HEK293 (cell line): ENCODE results near the gene ZNF326.
A peak's percentile ranks its signal among the peaks of the same experiment; 100 is the strongest.

Experiments
- CTCF ChIA-PET: fragments of 350-600 bp; formaldehyde crosslinking; extraction: SDS; loops from one replicate; lab custom pipeline; 2021; ENCODE audit warnings: antibody characterized with exemption; lab: Yijun Ruan, JAX
- POLR2A ChIA-PET: fragments of 300-600 bp; formaldehyde crosslinking; extraction: SDS; loops from one replicate; lab custom pipeline; 2020; ENCODE audit warnings: antibody characterized with exemption, inconsistent platforms; lab: Yijun Ruan, JAX
- H3K27ac ChIP-seq: fragments of 200-500 bp; sonication (Bioruptor generic); 2 replicates; pipeline ENCODE4 v1.5.1; 2014; ENCODE audit warnings: low read depth, low read length, control low read depth, inconsistent platforms; ENCODE audit errors: extremely low read depth
- H3K36me3 ChIP-seq, 2 experiments: fragments of 200-500 bp in 1 of 2; sonication (Bioruptor generic) in 1 of 2; 1 replicate in 1 of 2; 2 replicates in 1 of 2; pipeline ENCODE4 v1.5.1; 2014 to 2017; ENCODE audit warnings: inconsistent platforms in 2 of 2, low read length in 2 of 2; ENCODE audit not compliant: control insufficient read depth in 2 of 2, insufficient read depth in 1 of 2
- H3K4me1 ChIP-seq: fragments of 200-500 bp; sonication (Bioruptor generic); 2 replicates; pipeline ENCODE4 v1.5.1; 2014; ENCODE audit warnings: mild to moderate bottlenecking, low read length, inconsistent platforms; ENCODE audit not compliant: control insufficient read depth, insufficient read depth
- H3K4me3 ChIP-seq: 2 replicates; pipeline ENCODE4 v1.5.1; 2011; ENCODE audit warnings: low read depth, mild to moderate bottlenecking, control low read depth, low read length, moderate library complexity
- H3K9me3 ChIP-seq: fragments of 200-500 bp; sonication (Bioruptor generic); 2 replicates; pipeline ENCODE4 v1.5.1; 2014; ENCODE audit warnings: low read depth, low read length, inconsistent platforms; ENCODE audit not compliant: control insufficient read depth, insufficient read depth
- EGR2 ChIP-seq: fragments of 450-650 bp; formaldehyde crosslinking; IDR thresholded peaks from 2 replicates; pipeline ENCODE4 v1.5.1; 2016; ENCODE audit warnings: low read depth, missing biosample characterization, missing genetic modification characterization
- FEZF1 ChIP-seq: fragments of 450-650 bp; formaldehyde crosslinking; IDR thresholded peaks from 2 replicates; pipeline ENCODE4 v1.5.1; 2016; ENCODE audit warnings: missing biosample characterization, missing genetic modification characterization
- GLIS2 ChIP-seq: fragments of 450-650 bp; formaldehyde crosslinking; IDR thresholded peaks from 2 replicates; pipeline ENCODE4 v1.5.1; 2016; ENCODE audit warnings: missing biosample characterization, missing genetic modification characterization
- IKZF3 ChIP-seq: fragments of 450-650 bp; IDR thresholded peaks from 2 replicates; pipeline ENCODE4 v1.5.0; 2018; ENCODE audit warnings: missing biosample characterization, mild to moderate bottlenecking, missing genetic modification characterization, moderate library complexity
- KLF1 ChIP-seq: fragments of 450-650 bp; formaldehyde crosslinking; IDR thresholded peaks from 2 replicates; pipeline ENCODE4 v1.5.1; 2016; ENCODE audit warnings: missing biosample characterization, missing genetic modification characterization
- KLF16 ChIP-seq: fragments of 450-650 bp; formaldehyde crosslinking; IDR thresholded peaks from 2 replicates; pipeline ENCODE4 v1.5.1; 2017; ENCODE audit warnings: missing biosample characterization, missing genetic modification characterization
- MEIS1 ChIP-seq: sonication (generic); formaldehyde crosslinking; IDR thresholded peaks from 2 replicates; pipeline ENCODE4 v1.8.1; 2022; ENCODE audit warnings: missing genetic modification reagents, mild to moderate bottlenecking, borderline replicate concordance
- MYNN ChIP-seq: fragments of 450-650 bp; formaldehyde crosslinking; IDR thresholded peaks from 2 replicates; pipeline ENCODE4 v1.5.1; 2016; ENCODE audit warnings: missing biosample characterization, missing genetic modification characterization, borderline replicate concordance
- PRDM1 ChIP-seq: fragments of 450-650 bp; formaldehyde crosslinking; IDR thresholded peaks from 2 replicates; pipeline ENCODE4; 2016; ENCODE audit warnings: missing biosample characterization, missing genetic modification characterization
- SCRT2 ChIP-seq: fragments of 450-650 bp; formaldehyde crosslinking; IDR thresholded peaks from 2 replicates; pipeline ENCODE4 v1.5.1; 2016; ENCODE audit warnings: missing biosample characterization, missing genetic modification characterization
- TCF7L2 ChIP-seq: IDR thresholded peaks from 2 replicates; pipeline ENCODE4 v1.6.1; 2011; ENCODE audit warnings: low read depth, mild to moderate bottlenecking, inconsistent platforms, low read length, moderate library complexity, borderline replicate concordance
- WT1 ChIP-seq: fragments of 450-650 bp; formaldehyde crosslinking; IDR thresholded peaks from 2 replicates; pipeline ENCODE4 v1.5.1; 2016; ENCODE audit warnings: missing biosample characterization, missing genetic modification characterization
- ZBTB11 ChIP-seq: fragments of 450-650 bp; formaldehyde crosslinking; conservative IDR thresholded peaks from 2 replicates; pipeline ENCODE4 v1.5.1; 2016; ENCODE audit warnings: low read depth, missing biosample characterization, missing genetic modification characterization
- ZBTB17 ChIP-seq: fragments of 450-650 bp; formaldehyde crosslinking; IDR thresholded peaks from 2 replicates; pipeline ENCODE4 v1.5.1; 2016; ENCODE audit warnings: missing biosample characterization, missing genetic modification characterization
- ZBTB21 ChIP-seq: fragments of 450-650 bp; formaldehyde crosslinking; IDR thresholded peaks from 2 replicates; pipeline ENCODE4 v1.5.1; 2017; ENCODE audit warnings: missing biosample characterization, missing genetic modification characterization
- ZFHX2 ChIP-seq: fragments of 450-650 bp; formaldehyde crosslinking; conservative IDR thresholded peaks from 2 replicates; pipeline ENCODE4 v1.5.1; 2016; ENCODE audit warnings: missing biosample characterization, missing genetic modification characterization
- ZFP41 ChIP-seq: fragments of 450-650 bp; formaldehyde crosslinking; IDR thresholded peaks from 2 replicates; pipeline ENCODE4 v1.5.1; 2016; ENCODE audit warnings: missing biosample characterization, missing genetic modification characterization, borderline replicate concordance
- ZNF10 ChIP-seq: fragments of 450-650 bp; formaldehyde crosslinking; IDR thresholded peaks from 2 replicates; pipeline ENCODE4 v1.5.1; 2017; ENCODE audit warnings: missing biosample characterization, missing genetic modification characterization
- ZNF121 ChIP-seq: fragments of 450-650 bp; formaldehyde crosslinking; IDR thresholded peaks from 2 replicates; pipeline ENCODE4 v1.5.1; 2016; ENCODE audit warnings: missing biosample characterization, missing genetic modification characterization
- ZNF133 ChIP-seq: fragments of 450-650 bp; formaldehyde crosslinking; IDR thresholded peaks from 2 replicates; pipeline ENCODE4 v1.5.1; 2016; ENCODE audit warnings: missing biosample characterization, missing genetic modification characterization
- ZNF155 ChIP-seq: fragments of 450-650 bp; formaldehyde crosslinking; IDR thresholded peaks from 2 replicates; pipeline ENCODE4 v1.5.1; 2016; ENCODE audit warnings: missing biosample characterization, missing genetic modification characterization
- ZNF18 ChIP-seq: fragments of 450-650 bp; formaldehyde crosslinking; IDR thresholded peaks from 2 replicates; pipeline ENCODE4 v1.5.1; 2016; ENCODE audit warnings: missing biosample characterization, missing genetic modification characterization
- ZNF214 ChIP-seq: fragments of 450-650 bp; formaldehyde crosslinking; IDR thresholded peaks from 2 replicates; pipeline ENCODE4 v1.5.1; 2017; ENCODE audit warnings: missing biosample characterization, mild to moderate bottlenecking, missing genetic modification characterization, borderline replicate concordance
- ZNF221 ChIP-seq: fragments of 450-650 bp; formaldehyde crosslinking; IDR thresholded peaks from 2 replicates; pipeline ENCODE4 v1.5.1; 2017; ENCODE audit warnings: missing biosample characterization, missing genetic modification characterization, borderline replicate concordance
- ZNF366 ChIP-seq: fragments of 450-650 bp; formaldehyde crosslinking; conservative IDR thresholded peaks from 2 replicates; pipeline ENCODE4 v1.5.1; 2016; ENCODE audit warnings: missing biosample characterization, missing genetic modification characterization
- ZNF391 ChIP-seq: fragments of 450-650 bp; formaldehyde crosslinking; IDR thresholded peaks from 2 replicates; pipeline ENCODE4 v1.5.1; 2016; ENCODE audit warnings: low read depth, missing biosample characterization, missing genetic modification characterization, borderline replicate concordance
- ZNF426 ChIP-seq: fragments of 450-650 bp; formaldehyde crosslinking; IDR thresholded peaks from 2 replicates; pipeline ENCODE4 v1.5.1; 2017; ENCODE audit warnings: missing biosample characterization, missing genetic modification characterization, mild to moderate bottlenecking, inconsistent platforms, moderate library complexity
- ZNF544 ChIP-seq: fragments of 450-650 bp; formaldehyde crosslinking; IDR thresholded peaks from 2 replicates; pipeline ENCODE4 v1.5.0; 2017; ENCODE audit warnings: missing biosample characterization, missing genetic modification characterization
- ZNF555 ChIP-seq: fragments of 450-650 bp; formaldehyde crosslinking; conservative IDR thresholded peaks from 2 replicates; pipeline ENCODE4 v1.5.1; 2017; ENCODE audit warnings: missing biosample characterization, mild to moderate bottlenecking, missing genetic modification characterization, inconsistent platforms
- ZNF585B ChIP-seq: fragments of 450-650 bp; formaldehyde crosslinking; IDR thresholded peaks from 2 replicates; pipeline ENCODE4 v1.5.1; 2016; ENCODE audit warnings: missing biosample characterization, missing genetic modification characterization
- ZNF654 ChIP-seq: fragments of 450-650 bp; formaldehyde crosslinking; IDR thresholded peaks from 2 replicates; pipeline ENCODE4 v1.5.1; 2016; ENCODE audit warnings: low read depth, missing biosample characterization, missing genetic modification characterization
- ZNF776 ChIP-seq: fragments of 450-650 bp; formaldehyde crosslinking; IDR thresholded peaks from 2 replicates; pipeline ENCODE4 v1.5.0; 2017; ENCODE audit warnings: missing biosample characterization, missing genetic modification characterization, borderline replicate concordance

ZNF326 gene

GRCh38 chr1:89990976-89991831, 3.7 kb upstream of the ZNF326 start:
- Histone ChIP-seq H3K27ac (no peak overlapping the region), H3K36me3 (no peaks in the 10 kb centered on the region), H3K9me3 (no peaks in the 10 kb centered on the region), H3K4me3 (no peak overlapping the region)
- peak; percentile 64 for TF ChIP-seq EGR2 (tag by site-specific recombination)
- TF ChIP-seq ZNF121 (tag by site-specific recombination) = no peak
- TF ChIP-seq ZBTB17 = peak; percentile 46; the same call in 1 of the 2 replicates
- TF ChIP-seq ZFHX2 = peak; percentile 73
- no peak for TF ChIP-seq KLF1 (tag by site-specific recombination)
- peak; percentile 91 for TF ChIP-seq WT1 (tag by site-specific recombination)
- peak; percentile 41; the same call in 1 of the 2 replicates for TF ChIP-seq ZNF133 (tag by site-specific recombination)
- TF ChIP-seq IKZF3 = no peak
- no peak for TF ChIP-seq ZNF555 (tag by site-specific recombination)
- no peak for TF ChIP-seq ZFP41 (tag by site-specific recombination)
- TF ChIP-seq ZNF544 (tag by site-specific recombination) = no peak
- no peak for TF ChIP-seq ZNF18
- no peak for TF ChIP-seq GLIS2
- TF ChIP-seq ZNF776 = no peak
- no peak for TF ChIP-seq PRDM1 (tag by site-specific recombination)
- no peak for TF ChIP-seq ZNF654 (tag by site-specific recombination)
- TF ChIP-seq ZNF366 (tag by site-specific recombination) = peak; percentile 58; the same call in 1 of the 2 replicates
- no peak for TF ChIP-seq KLF16 (tag by site-specific recombination)
- peak; percentile 55; the same call in 1 of the 2 replicates for TF ChIP-seq SCRT2 (tag by site-specific recombination)
- TF ChIP-seq FEZF1 (tag by site-specific recombination) = no peak
- TF ChIP-seq, all 188 proteins: peak for 7
- 0 out of 2 replicates have a peak, but pooled peaks cover under 1% of the 10 kb centered on the region for H3K4me1 ChIP-seq
- ChIA-PET CTCF (interaction anchor here (0.9 to 1.5 kb wide), 3 partner anchors 155 to 228 kb away, joined by 3 to 6 read pairs (median 3); no protein-coding TSS in a partner anchor), POLR2A (no interaction called here)

GRCh38 chr1:89993541-89993940, 1.4 kb upstream of the ZNF326 start:
- peaks cover 5% of the 10 kb centered on the region for H3K4me1 ChIP-seq
- H3K4me3 ChIP-seq = no peak overlapping the region
- H3K9me3 ChIP-seq = no peaks in the 10 kb centered on the region
- no peak overlapping the region for H3K27ac ChIP-seq
- CTCF ChIA-PET = interaction anchor here (0.8 kb wide), 1 partner anchor 124 kb away, joined by 3 read pairs; no protein-coding TSS in a partner anchor
- POLR2A ChIA-PET = interaction anchor here (1.1 kb wide), 1 partner anchor 150 kb away, joined by 3 read pairs; no protein-coding TSS in a partner anchor
- H3K36me3 ChIP-seq = peaks cover 4 to 7% of the 10 kb centered on the region in 2 experiments
- TF ChIP-seq MEIS1 (CRISPR knock-in tag) = no peak
- no peak for TF ChIP-seq ZNF366 (tag by site-specific recombination)
- no peak for TF ChIP-seq ZNF155 (tag by site-specific recombination)
- no peak for TF ChIP-seq ZNF585B (tag by site-specific recombination)
- TF ChIP-seq ZNF391 (tag by site-specific recombination) = no peak
- TF ChIP-seq TCF7L2 = no peak
- no peak for TF ChIP-seq ZNF426 (tag by site-specific recombination)
- no peak for TF ChIP-seq ZNF121 (tag by site-specific recombination)
- no peak for TF ChIP-seq ZNF10 (tag by site-specific recombination)
- no peak for TF ChIP-seq GLIS2
- no peak for TF ChIP-seq ZNF214
- no peak for TF ChIP-seq KLF16 (tag by site-specific recombination)
- no peak for TF ChIP-seq ZBTB21 (tag by site-specific recombination)
- TF ChIP-seq MYNN (tag by site-specific recombination) = no peak
- TF ChIP-seq ZNF221 = no peak
- TF ChIP-seq ZBTB11 (tag by site-specific recombination) = no peak
